HepG2 (cell line): Measurements from ENCODE around the gene OARD1. TPM values are rescaled to one million over a fixed set of nuclear protein-coding genes. Genes with fewer than 3 reads are reported as not detected.

Source experiments
- ARID3A ChIP-seq: IDR thresholded peaks from 2 replicates; pipeline ENCODE4 v1.6.1; 2012; ENCODE audit warnings: low read depth, low read length, improper control_type of control experiment
- DMAP1 ChIP-seq: IDR thresholded peaks from 2 replicates; pipeline ENCODE4 v1.6.1; 2016
- HNRNPK ChIP-seq: fragments of 200-400 bp; formaldehyde crosslinking; IDR thresholded peaks from 2 replicates; pipeline ENCODE4 v1.6.1; 2018; ENCODE audit warnings: low read length, low read depth, moderate library complexity, mild to moderate bottlenecking; ENCODE audit not compliant: poor library complexity, severe bottlenecking
- HNRNPLL ChIP-seq: fragments of 200-400 bp; formaldehyde crosslinking; IDR thresholded peaks from 2 replicates; pipeline ENCODE4 v1.6.1; 2017; ENCODE audit warnings: mild to moderate bottlenecking, low read depth, low read length; ENCODE audit not compliant: poor library complexity, severe bottlenecking
- ISX ChIP-seq: sonication (generic); formaldehyde crosslinking; conservative IDR thresholded peaks from 2 replicates; pipeline ENCODE4 v1.5.0; 2020; ENCODE audit warnings: missing genetic modification reagents
- MAF1 ChIP-seq: sonication (generic); formaldehyde crosslinking; IDR thresholded peaks from 2 replicates; pipeline ENCODE4 v1.5.0; 2020; ENCODE audit warnings: missing genetic modification reagents, borderline replicate concordance
- MBNL3 ChIP-seq: fragments of 250-450 bp; sonication (Bioruptor Pico); conservative IDR thresholded peaks from 2 replicates; pipeline ENCODE4 v1.8.0; 2022; ENCODE audit warnings: mild to moderate bottlenecking, inconsistent platforms
- NFKB2 ChIP-seq: sonication (generic); formaldehyde crosslinking; IDR thresholded peaks from 2 replicates; pipeline ENCODE4 v1.4.0; 2020; ENCODE audit warnings: missing genetic modification reagents, borderline replicate concordance
- NKX3-1 ChIP-seq: sonication (generic); formaldehyde crosslinking; IDR thresholded peaks from 2 replicates; pipeline ENCODE4 v1.5.0; 2020; ENCODE audit warnings: missing genetic modification reagents
- RARG ChIP-seq: sonication (generic); formaldehyde crosslinking; IDR thresholded peaks from 2 replicates; pipeline ENCODE4 v1.4.0; 2020; ENCODE audit warnings: low read depth, mild to moderate bottlenecking, missing genetic modification reagents
- SP140L ChIP-seq: sonication (generic); formaldehyde crosslinking; IDR thresholded peaks from 2 replicates; pipeline ENCODE4 v1.4.0; 2020; ENCODE audit warnings: missing genetic modification reagents, borderline replicate concordance
- SRSF4 ChIP-seq: fragments of 200-400 bp; formaldehyde crosslinking; IDR thresholded peaks from one replicate; pipeline ENCODE4 v1.6.1; 2018; ENCODE audit warnings: mild to moderate bottlenecking, low read depth, low read length, moderate library complexity; ENCODE audit not compliant: poor library complexity, severe bottlenecking
- TOE1 ChIP-seq: sonication (generic); formaldehyde crosslinking; IDR thresholded peaks from 2 replicates; pipeline ENCODE4 v1.4.0; 2020; ENCODE audit warnings: mild to moderate bottlenecking, missing genetic modification reagents
- U2AF2 ChIP-seq: fragments of 200-400 bp; formaldehyde crosslinking; IDR thresholded peaks from 2 replicates; pipeline ENCODE4 v1.6.1; 2017; ENCODE audit warnings: low read depth, mild to moderate bottlenecking, low read length
- ZBTB1 ChIP-seq: sonication (generic); formaldehyde crosslinking; IDR thresholded peaks from 2 replicates; pipeline ENCODE4 v1.4.0; 2020; ENCODE audit warnings: missing genetic modification reagents, borderline replicate concordance
- ZNF230 ChIP-seq: sonication (generic); formaldehyde crosslinking; IDR thresholded peaks from 2 replicates; pipeline ENCODE4 v1.4.0; 2020; ENCODE audit warnings: mild to moderate bottlenecking, missing genetic modification reagents
- ZNF382 ChIP-seq: sonication (generic); formaldehyde crosslinking; IDR thresholded peaks from 2 replicates; pipeline ENCODE4 v1.5.0; 2020; ENCODE audit warnings: missing genetic modification reagents, mild to moderate bottlenecking, borderline replicate concordance
- ZNF564 ChIP-seq: sonication (generic); formaldehyde crosslinking; IDR thresholded peaks from 2 replicates; pipeline ENCODE4 v1.8.1; 2023; ENCODE audit warnings: mild to moderate bottlenecking, missing genetic modification reagents
- ZNF616 ChIP-seq: sonication (generic); formaldehyde crosslinking; IDR thresholded peaks from 2 replicates; pipeline ENCODE4 v1.5.0; 2020; ENCODE audit warnings: low read depth, mild to moderate bottlenecking, missing genetic modification reagents
- ZNF710 ChIP-seq: sonication (generic); formaldehyde crosslinking; IDR thresholded peaks from 2 replicates; pipeline ENCODE4 v1.5.0; 2020; ENCODE audit warnings: mild to moderate bottlenecking, missing genetic modification reagents, borderline replicate concordance
- ZNF720 ChIP-seq: sonication (generic); formaldehyde crosslinking; IDR thresholded peaks from 2 replicates; pipeline ENCODE4 v1.4.0; 2020; ENCODE audit warnings: missing genetic modification reagents
- polyA plus RNA-seq, 8 experiments: library from polyadenylated mRNA; depleted of rRNA in 3 of 8; stranded (reverse) in 7 of 8; unstranded in 1 of 8; fragments of >200 nt; fragmentation: Illumina TruSeq in 4 of 8; extraction: Trizol in 4 of 8; gene quantifications; 2 replicates each; pipeline versions ENCODE4 v1.2.1 to v1.2.3, GENCODE V29; 2011 to 2016; ENCODE audit warnings: low read depth in 4 of 8, missing spikeins in 1 of 8, mixed read lengths in 1 of 8; ENCODE audit not compliant: insufficient read depth in 1 of 8
- total RNA-seq, 5 experiments: library from RNA; depleted of rRNA; stranded (reverse); fragments of >200 nt; fragmentation: Illumina TruSeq; extraction: Trizol; gene quantifications; 2 replicates each; pipeline ENCODE4 v1.2.3, GENCODE V29; 2016; ENCODE audit warnings: low read depth in 1 of 5
- TF ChIP-seq, protein P1 (sequence below): sonication (generic); formaldehyde crosslinking; IDR thresholded peaks from 2 replicates; pipeline ENCODE4 v1.4.0; 2020; ENCODE audit warnings: missing genetic modification reagents
- TF ChIP-seq, protein P2 (sequence below): sonication (generic); formaldehyde crosslinking; IDR thresholded peaks from 2 replicates; pipeline ENCODE4 v1.5.0; 2020; ENCODE audit warnings: missing genetic modification reagents
- TF ChIP-seq, protein P3 (sequence below): sonication (generic); formaldehyde crosslinking; IDR thresholded peaks from 2 replicates; pipeline ENCODE4 v1.4.0; 2020; ENCODE audit warnings: missing genetic modification reagents

Gene OARD1
- total and polyA plus RNA-seq, 2 of the 13 experiments (the other 11 are each of a cell fraction or from before 2014, with no cell fraction given), result 18.4 to 49.0 TPM

DNA sequence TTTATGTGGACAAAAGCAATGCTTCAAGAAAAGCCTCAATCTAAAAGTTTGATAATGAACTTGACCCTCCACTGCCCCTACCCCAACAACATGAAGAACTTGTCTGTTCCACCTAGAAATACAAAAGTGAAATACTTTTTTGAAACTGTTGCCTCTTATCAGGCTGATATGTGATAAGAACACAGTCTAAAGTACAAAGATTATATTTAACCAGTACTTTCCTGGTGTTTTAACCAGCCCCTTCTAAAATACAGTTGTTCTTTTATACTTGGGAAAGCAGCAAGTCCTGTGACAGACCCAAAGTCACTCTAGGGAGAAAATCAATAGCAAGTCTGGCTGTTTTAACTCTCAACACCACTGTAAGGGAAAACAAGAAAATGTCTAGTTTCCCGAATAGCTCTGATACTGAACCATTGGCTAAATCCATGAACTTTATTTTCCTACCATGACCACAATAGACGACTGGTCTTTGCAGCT is 6.6 kb downstream of the OARD1 start (continued):
- TF ChIP-seq ZNF710 (CRISPR knock-in tag), result peak; percentile 79
- no peak for TF ChIP-seq HNRNPK
- no peak for TF ChIP-seq MBNL3
- no peak for TF ChIP-seq SRSF4
- TF ChIP-seq NFKB2 (CRISPR knock-in tag), result no peak
- TF ChIP-seq TOE1 (CRISPR knock-in tag), result no peak
- TF ChIP-seq ISX (CRISPR knock-in tag), result no peak
- no peak for TF ChIP-seq MAF1 (CRISPR knock-in tag)
- TF ChIP-seq ZNF616 (CRISPR knock-in tag), result no peak
- peak; percentile 59; the same call in 1 of the 2 replicates for TF ChIP-seq NKX3-1 (CRISPR knock-in tag)
- TF ChIP-seq ZNF564 (CRISPR knock-in tag), result 0 out of 2 replicates have a peak, but pooled peaks have one; percentile 29
- no peak for TF ChIP-seq ZNF720 (CRISPR knock-in tag)
- no peak; the same call in 1 of the 2 replicates for TF ChIP-seq ZNF230
- no peak for TF ChIP-seq ZNF382
- TF ChIP-seq DMAP1, result peak; percentile 52; the same call in 1 of the 2 replicates
- TF ChIP-seq, protein P1, sequence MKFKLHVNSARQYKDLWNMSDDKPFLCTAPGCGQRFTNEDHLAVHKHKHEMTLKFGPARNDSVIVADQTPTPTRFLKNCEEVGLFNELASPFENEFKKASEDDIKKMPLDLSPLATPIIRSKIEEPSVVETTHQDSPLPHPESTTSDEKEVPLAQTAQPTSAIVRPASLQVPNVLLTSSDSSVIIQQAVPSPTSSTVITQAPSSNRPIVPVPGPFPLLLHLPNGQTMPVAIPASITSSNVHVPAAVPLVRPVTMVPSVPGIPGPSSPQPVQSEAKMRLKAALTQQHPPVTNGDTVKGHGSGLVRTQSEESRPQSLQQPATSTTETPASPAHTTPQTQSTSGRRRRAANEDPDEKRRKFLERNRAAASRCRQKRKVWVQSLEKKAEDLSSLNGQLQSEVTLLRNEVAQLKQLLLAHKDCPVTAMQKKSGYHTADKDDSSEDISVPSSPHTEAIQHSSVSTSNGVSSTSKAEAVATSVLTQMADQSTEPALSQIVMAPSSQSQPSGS (CRISPR knock-in tag), result peak; percentile 93
- TF ChIP-seq, protein P2, sequence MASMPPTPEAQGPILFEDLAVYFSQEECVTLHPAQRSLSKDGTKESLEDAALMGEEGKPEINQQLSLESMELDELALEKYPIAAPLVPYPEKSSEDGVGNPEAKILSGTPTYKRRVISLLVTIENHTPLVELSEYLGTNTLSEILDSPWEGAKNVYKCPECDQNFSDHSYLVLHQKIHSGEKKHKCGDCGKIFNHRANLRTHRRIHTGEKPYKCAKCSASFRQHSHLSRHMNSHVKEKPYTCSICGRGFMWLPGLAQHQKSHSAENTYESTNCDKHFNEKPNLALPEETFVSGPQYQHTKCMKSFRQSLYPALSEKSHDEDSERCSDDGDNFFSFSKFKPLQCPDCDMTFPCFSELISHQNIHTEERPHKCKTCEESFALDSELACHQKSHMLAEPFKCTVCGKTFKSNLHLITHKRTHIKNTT (CRISPR knock-in tag), result no peak
- TF ChIP-seq ARID3A, result peak; percentile 88
- no peak for TF ChIP-seq HNRNPLL
- TF ChIP-seq, protein P3, sequence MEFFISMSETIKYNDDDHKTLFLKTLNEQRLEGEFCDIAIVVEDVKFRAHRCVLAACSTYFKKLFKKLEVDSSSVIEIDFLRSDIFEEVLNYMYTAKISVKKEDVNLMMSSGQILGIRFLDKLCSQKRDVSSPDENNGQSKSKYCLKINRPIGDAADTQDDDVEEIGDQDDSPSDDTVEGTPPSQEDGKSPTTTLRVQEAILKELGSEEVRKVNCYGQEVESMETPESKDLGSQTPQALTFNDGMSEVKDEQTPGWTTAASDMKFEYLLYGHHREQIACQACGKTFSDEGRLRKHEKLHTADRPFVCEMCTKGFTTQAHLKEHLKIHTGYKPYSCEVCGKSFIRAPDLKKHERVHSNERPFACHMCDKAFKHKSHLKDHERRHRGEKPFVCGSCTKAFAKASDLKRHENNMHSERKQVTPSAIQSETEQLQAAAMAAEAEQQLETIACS (CRISPR knock-in tag), result no peak
- TF ChIP-seq ZBTB1, result no peak
- no peak for TF ChIP-seq RARG (CRISPR knock-in tag)
- no peak for TF ChIP-seq U2AF2
- no peak for TF ChIP-seq SP140L (CRISPR knock-in tag)
